Measurements from ENCODE around the gene FAM20B. TPM values are rescaled to one million over a fixed set of nuclear protein-coding genes. Genes with fewer than 3 reads are reported as not detected.

The FAM20B gene
- polyA plus RNA-seq, 1 donor, result 28.2 TPM

GRCh38 chr1:179092896-179093461 is 67.3 kb downstream of the FAM20B start:
- no peak for DNase-seq

GRCh38 chr1:179094818-179095217 is 69.1 kb downstream of the FAM20B start:
- no peak for DNase-seq

- DNase-seq, result no peak
Measured at GRCh38 chr1:179095377-179095776, 69.7 kb downstream of the FAM20B start.

GRCh38 chr1:179095924-179096323 is 70.2 kb downstream of the FAM20B start:
- DNase-seq, result no peak

GRCh38 chr1:179099891-179100290 is 74.2 kb downstream of the FAM20B start:
- DNase-seq, result no peak

GRCh38 chr1:179101566-179101965 is 75.9 kb downstream of the FAM20B start:
- no peak for DNase-seq

- no peak for DNase-seq
Measured at GRCh38 chr1:179103999-179104398, 78.3 kb downstream of the FAM20B start.

GRCh38 chr1:179104611-179105250 is 79.0 kb downstream of the FAM20B start:
- DNase-seq, result no peak

GRCh38 chr1:179105393-179105792 is 79.7 kb downstream of the FAM20B start:
- DNase-seq, result no peak

- DNase-seq, result no peak
Measured at GRCh38 chr1:179107706-179108629, 82.3 kb downstream of the FAM20B start.

GRCh38 chr1:179108644-179109043 is 83.0 kb downstream of the FAM20B start:
- DNase-seq, result no peak

- DNase-seq, result no peak
Measured at GRCh38 chr1:179115181-179115580, 89.5 kb downstream of the FAM20B start.

GRCh38 chr1:179119513-179119912 is 93.8 kb downstream of the FAM20B start:
- no peak for DNase-seq

GRCh38 chr1:179120736-179121135 is 95.0 kb downstream of the FAM20B start:
- DNase-seq, result no peak

- peak; percentile 56 for DNase-seq
Measured at GRCh38 chr1:179121159-179121938, 95.7 kb downstream of the FAM20B start.

- DNase-seq, result no peak
Measured at GRCh38 chr1:179124873-179125272, 99.2 kb downstream of the FAM20B start.

Other genes starting within 250 kb of the FAM20B start
- gene ANGPTL1, start 154.8 kb upstream of the FAM20B start, polyA plus RNA-seq (ENCODE audit: insufficient read length), result 42.8 TPM
- 15.0 TPM for gene TOR3A, start 56.2 kb downstream of the FAM20B start, polyA plus RNA-seq (ENCODE audit: insufficient read length)
- gene ABL2, start 203.8 kb downstream of the FAM20B start, polyA plus RNA-seq (ENCODE audit: insufficient read length), result 8.6 TPM